22Rv1 (cell line): ENCODE results near the gene SLC7A9.

ENCODE experiments used
- H3K27ac ChIP-seq: fragments of 450-650 bp; 2 replicates; pipeline ENCODE4 v1.5.1; 2017
- CTCF ChIP-seq: fragments of 450-650 bp; IDR thresholded peaks from 2 replicates; pipeline ENCODE4 v1.5.1; 2017; ENCODE audit warnings: mild to moderate bottlenecking
- ZFX ChIP-seq: fragments of 450-650 bp; IDR thresholded peaks from 2 replicates; pipeline ENCODE4 v1.6.1; 2017; ENCODE audit warnings: antibody characterized with exemption, borderline replicate concordance

SLC7A9 gene

GRCh38 chr19:32863301-32863700, 6.3 kb downstream of the SLC7A9 start:
- H3K27ac ChIP-seq: no peak overlapping the region
- TF ChIP-seq ZFX (no peak), CTCF (no peak)

GRCh38 chr19:32862741-32863140, 6.8 kb downstream of the SLC7A9 start:
- H3K27ac ChIP-seq: no peak overlapping the region

GRCh38 chr19:32862173-32862572, 7.4 kb downstream of the SLC7A9 start:
- TF ChIP-seq ZFX: no peak
- TF ChIP-seq CTCF: no peak
- H3K27ac ChIP-seq: no peak overlapping the region

More at GRCh38 chr19:32862741-32863140, 6.8 kb downstream of the SLC7A9 start:
- TF ChIP-seq ZFX (no peak), CTCF (no peak)

- TF ChIP-seq CTCF: no peak
- no peak for TF ChIP-seq ZFX
- H3K27ac ChIP-seq: no peak overlapping the region
Observed at GRCh38 chr19:32861596-32861995, 8.0 kb downstream of the SLC7A9 start.

- no peak for TF ChIP-seq ZFX
- TF ChIP-seq CTCF: no peak
- no peak overlapping the region for H3K27ac ChIP-seq
Observed at GRCh38 chr19:32859591-32859990, 10.0 kb downstream of the SLC7A9 start.

GRCh38 chr19:32858559-32858958, 11.0 kb downstream of the SLC7A9 start:
- no peak for TF ChIP-seq CTCF
- TF ChIP-seq ZFX: no peak
- no peak overlapping the region for H3K27ac ChIP-seq

- TF ChIP-seq ZFX (no peak), CTCF (no peak)
- no peak overlapping the region for H3K27ac ChIP-seq
Observed at GRCh38 chr19:32858155-32858554, 11.4 kb downstream of the SLC7A9 start.
